Neural cell (in vitro differentiated cells): ENCODE results near the gene PROC. TPM values are rescaled to one million over a fixed set of nuclear protein-coding genes. Genes with fewer than 3 reads are reported as not detected.

ENCODE experiments used
- H2AFZ ChIP-seq: fragments of 200-600, 300-800 bp; sonication (generic), shearing (Covaris generic); 2 replicates; pipeline ENCODE4 v1.6.0; 2014; ENCODE audit warnings: low read depth, mild to moderate bottlenecking, antibody characterized with exemption, low read length, moderate library complexity
- H3F3A ChIP-seq: fragments of 200-600 bp; shearing (Covaris generic); 2 replicates; pipeline ENCODE4 v1.6.1; 2016; ENCODE audit warnings: mild to moderate bottlenecking, moderate library complexity, mixed read lengths, antibody characterized with exemption, low read length; ENCODE audit not compliant: insufficient read depth, poor library complexity, severe bottlenecking
- H3K27ac ChIP-seq: fragments of 200-600, 300-800 bp; sonication (generic), shearing (Covaris generic); 2 replicates; pipeline ENCODE4 v1.5.1; 2014; ENCODE audit warnings: mild to moderate bottlenecking, low read length, moderate library complexity
- H3K27me3 ChIP-seq: fragments of 300-800, 200-600 bp; sonication (generic), shearing (Covaris generic); 2 replicates; pipeline ENCODE4 v1.6.0; 2014; ENCODE audit warnings: mild to moderate bottlenecking, low read depth, low read length, moderate library complexity; ENCODE audit not compliant: insufficient read depth
- H3K36me3 ChIP-seq: fragments of 300-800, 200-600 bp; sonication (generic), shearing (Covaris generic); 2 replicates; pipeline ENCODE4 v1.5.1; 2014; ENCODE audit warnings: mild to moderate bottlenecking, antibody characterized with exemption, low read length, moderate library complexity; ENCODE audit not compliant: insufficient read depth
- H3K4me2 ChIP-seq: fragments of 300-800, 200-600 bp; sonication (generic), shearing (Covaris generic); 2 replicates; pipeline ENCODE4 v1.6.0; 2014; ENCODE audit warnings: mild to moderate bottlenecking, low read length
- H3K4me3 ChIP-seq: fragments of 300-800, 200-600 bp; sonication (generic), shearing (Covaris generic); 2 replicates; pipeline ENCODE4 v1.5.1; 2014; ENCODE audit warnings: mild to moderate bottlenecking, low read length, moderate library complexity
- H3K79me2 ChIP-seq: fragments of 200-600 bp; shearing (Covaris generic); replicated peaks from 2 replicates; pipeline ENCODE4 v1.6.0; 2014; ENCODE audit warnings: mild to moderate bottlenecking, low read length, moderate library complexity; ENCODE audit not compliant: insufficient read depth
- H3K9ac ChIP-seq: fragments of 300-800, 200-600 bp; sonication (generic), shearing (Covaris generic); 2 replicates; pipeline ENCODE4 v1.6.1; 2016; ENCODE audit warnings: mild to moderate bottlenecking, low read length, mixed read lengths
- H3K9me2 ChIP-seq: fragments of 200-600 bp; shearing (Covaris generic); 2 replicates; pipeline ENCODE4 v1.6.1; 2016; ENCODE audit warnings: mild to moderate bottlenecking, low read length, mixed read lengths; ENCODE audit not compliant: insufficient read depth
- H3K9me3 ChIP-seq: fragments of 200-600, 300-800 bp; sonication (generic), shearing (Covaris generic); 2 replicates; pipeline ENCODE4 v1.6.1; 2016; ENCODE audit warnings: mild to moderate bottlenecking, mixed run types, low read length, moderate library complexity, mixed read lengths
- H4K20me1 ChIP-seq: fragments of 200-600 bp; shearing (Covaris generic); 2 replicates; pipeline ENCODE4 v1.6.1; 2016; ENCODE audit warnings: mild to moderate bottlenecking, mixed run types; ENCODE audit not compliant: insufficient read depth
- EP300 ChIP-seq: fragments of 450-650 bp; conservative IDR thresholded peaks from 2 replicates; pipeline ENCODE4 v1.6.1; 2014; ENCODE audit warnings: antibody characterized with exemption, mild to moderate bottlenecking, moderate library complexity; ENCODE audit not compliant: poor library complexity, severe bottlenecking
- EZH2 ChIP-seq: fragments of 200-600, 300-800 bp; shearing (Covaris generic), sonication (generic); IDR thresholded peaks from 2 replicates; pipeline ENCODE4 v1.6.1; 2014; ENCODE audit warnings: antibody characterized with exemption, low read length, borderline replicate concordance, mild to moderate bottlenecking; ENCODE audit not compliant: insufficient read depth, poor library complexity, severe bottlenecking
- MXI1 ChIP-seq: fragments of 450-650 bp; conservative IDR thresholded peaks from 2 replicates; pipeline ENCODE4 v1.6.1; 2014; ENCODE audit warnings: antibody characterized with exemption, mild to moderate bottlenecking; ENCODE audit not compliant: poor library complexity, severe bottlenecking
- POLR2AphosphoS5 ChIP-seq: IDR thresholded peaks from 2 replicates; pipeline ENCODE4 v1.6.1; 2012
- RAD21 ChIP-seq: fragments of 450-650 bp; conservative IDR thresholded peaks from 2 replicates; pipeline ENCODE4 v1.6.1; 2014; ENCODE audit warnings: antibody characterized with exemption, mild to moderate bottlenecking, moderate library complexity
- SMC3 ChIP-seq: fragments of 450-650 bp; conservative IDR thresholded peaks from 2 replicates; pipeline ENCODE4 v1.6.1; 2014; ENCODE audit warnings: antibody characterized with exemption, mild to moderate bottlenecking, moderate library complexity; ENCODE audit not compliant: poor library complexity
- TAF1 ChIP-seq: IDR thresholded peaks from 2 replicates; pipeline ENCODE4 v1.6.1; 2012; ENCODE audit warnings: low read depth
- polyA plus RNA-seq: library from polyadenylated mRNA; depleted of rRNA; stranded (reverse); fragments of >200 nt; gene quantifications from 2 replicates; pipeline ENCODE4 v1.2.3, GENCODE V29; 2014
- TF ChIP-seq, protein P1 (sequence below): fragments of 450-650 bp; IDR thresholded peaks from 2 replicates; pipeline ENCODE4 v1.5.1; 2014; ENCODE audit warnings: antibody characterized with exemption, mild to moderate bottlenecking, moderate library complexity; ENCODE audit not compliant: poor library complexity, severe bottlenecking
- TF ChIP-seq, protein P2 (sequence below): IDR thresholded peaks from 2 replicates; pipeline ENCODE4 v1.6.1; 2012; ENCODE audit warnings: borderline replicate concordance

The PROC gene
- polyA plus RNA-seq, 1 donor from 2014 or later: 0.33 TPM

DNA sequence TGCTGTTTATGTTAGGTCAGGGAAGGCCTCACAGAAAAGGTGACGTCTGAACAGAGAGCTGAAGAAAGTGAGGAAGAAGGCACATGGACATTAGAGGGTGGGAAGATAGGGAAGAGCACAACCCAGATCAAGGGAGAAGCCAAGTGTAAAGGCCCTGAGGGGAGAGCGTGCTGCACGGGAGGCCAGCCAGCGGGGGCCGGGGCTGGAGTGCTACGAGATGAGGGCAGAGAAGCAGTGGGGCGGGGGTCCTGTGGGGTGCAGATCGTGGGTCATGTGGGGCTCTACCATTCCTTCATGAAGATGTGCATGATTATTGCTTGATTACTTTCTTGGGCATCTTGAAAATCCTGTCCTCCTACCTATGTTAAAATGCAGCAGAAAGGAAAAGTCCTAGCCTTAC, 50.8 kb downstream of the PROC start:
- H2AFZ ChIP-seq: no peak overlapping the region
- no peak overlapping the region for H3K27ac ChIP-seq
- H3K4me3 ChIP-seq: no peak overlapping the region
- H3K9me2 ChIP-seq: no peaks in the 10 kb centered on the region
- no peaks in the 10 kb centered on the region for H3K79me2 ChIP-seq
- no peaks in the 10 kb centered on the region for H4K20me1 ChIP-seq
- H3K27me3 ChIP-seq: no peaks in the 10 kb centered on the region
- no peaks in the 10 kb centered on the region for H3K9me3 ChIP-seq
- H3F3A ChIP-seq: no peaks in the 10 kb centered on the region
- no peaks in the 10 kb centered on the region for H3K36me3 ChIP-seq
- no peak overlapping the region for H3K9ac ChIP-seq
- no peak for TF ChIP-seq RAD21
- no peak overlapping the region for H3K4me2 ChIP-seq

DNA sequence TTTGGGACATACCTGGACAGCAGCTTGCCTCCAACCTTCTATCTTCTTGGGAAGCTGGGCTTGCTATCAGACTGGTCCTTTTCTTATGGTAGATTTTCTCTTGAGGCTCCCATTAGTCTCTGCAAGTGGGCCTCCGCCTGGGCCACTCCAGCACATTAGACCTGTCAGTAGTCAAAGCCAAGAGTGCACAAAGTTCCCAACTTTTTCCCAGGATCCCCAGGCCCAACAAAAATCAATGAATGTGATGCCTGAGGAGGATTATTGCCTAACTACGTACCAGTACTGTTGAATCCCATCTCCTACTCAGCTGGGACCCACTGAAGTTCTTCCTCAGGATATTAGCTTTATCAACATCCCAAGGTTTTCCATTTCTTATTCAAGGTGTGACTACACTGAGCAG, 51.7 kb downstream of the PROC start:
- Histone ChIP-seq H3K79me2 (no peaks in the 10 kb centered on the region), H3K4me2 (no peak overlapping the region), H3K36me3 (no peaks in the 10 kb centered on the region), H3K27ac (no peak overlapping the region), H3K9ac (no peak overlapping the region), H3K9me2 (no peaks in the 10 kb centered on the region), H3F3A (no peaks in the 10 kb centered on the region), H3K9me3 (no peaks in the 10 kb centered on the region), H4K20me1 (no peaks in the 10 kb centered on the region), H3K4me3 (no peak overlapping the region), H2AFZ (no peak overlapping the region), H3K27me3 (no peaks in the 10 kb centered on the region)
- TF ChIP-seq, protein P1, sequence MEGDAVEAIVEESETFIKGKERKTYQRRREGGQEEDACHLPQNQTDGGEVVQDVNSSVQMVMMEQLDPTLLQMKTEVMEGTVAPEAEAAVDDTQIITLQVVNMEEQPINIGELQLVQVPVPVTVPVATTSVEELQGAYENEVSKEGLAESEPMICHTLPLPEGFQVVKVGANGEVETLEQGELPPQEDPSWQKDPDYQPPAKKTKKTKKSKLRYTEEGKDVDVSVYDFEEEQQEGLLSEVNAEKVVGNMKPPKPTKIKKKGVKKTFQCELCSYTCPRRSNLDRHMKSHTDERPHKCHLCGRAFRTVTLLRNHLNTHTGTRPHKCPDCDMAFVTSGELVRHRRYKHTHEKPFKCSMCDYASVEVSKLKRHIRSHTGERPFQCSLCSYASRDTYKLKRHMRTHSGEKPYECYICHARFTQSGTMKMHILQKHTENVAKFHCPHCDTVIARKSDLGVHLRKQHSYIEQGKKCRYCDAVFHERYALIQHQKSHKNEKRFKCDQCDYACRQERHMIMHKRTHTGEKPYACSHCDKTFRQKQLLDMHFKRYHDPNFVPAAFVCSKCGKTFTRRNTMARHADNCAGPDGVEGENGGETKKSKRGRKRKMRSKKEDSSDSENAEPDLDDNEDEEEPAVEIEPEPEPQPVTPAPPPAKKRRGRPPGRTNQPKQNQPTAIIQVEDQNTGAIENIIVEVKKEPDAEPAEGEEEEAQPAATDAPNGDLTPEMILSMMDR: no peak
- TF ChIP-seq SMC3 (no peak), MXI1 (no peak), EZH2 (no peak), RAD21 (no peak), TAF1 (no peak), EP300 (no peak), POLR2AphosphoS5 (no peak)
- TF ChIP-seq, protein P2, sequence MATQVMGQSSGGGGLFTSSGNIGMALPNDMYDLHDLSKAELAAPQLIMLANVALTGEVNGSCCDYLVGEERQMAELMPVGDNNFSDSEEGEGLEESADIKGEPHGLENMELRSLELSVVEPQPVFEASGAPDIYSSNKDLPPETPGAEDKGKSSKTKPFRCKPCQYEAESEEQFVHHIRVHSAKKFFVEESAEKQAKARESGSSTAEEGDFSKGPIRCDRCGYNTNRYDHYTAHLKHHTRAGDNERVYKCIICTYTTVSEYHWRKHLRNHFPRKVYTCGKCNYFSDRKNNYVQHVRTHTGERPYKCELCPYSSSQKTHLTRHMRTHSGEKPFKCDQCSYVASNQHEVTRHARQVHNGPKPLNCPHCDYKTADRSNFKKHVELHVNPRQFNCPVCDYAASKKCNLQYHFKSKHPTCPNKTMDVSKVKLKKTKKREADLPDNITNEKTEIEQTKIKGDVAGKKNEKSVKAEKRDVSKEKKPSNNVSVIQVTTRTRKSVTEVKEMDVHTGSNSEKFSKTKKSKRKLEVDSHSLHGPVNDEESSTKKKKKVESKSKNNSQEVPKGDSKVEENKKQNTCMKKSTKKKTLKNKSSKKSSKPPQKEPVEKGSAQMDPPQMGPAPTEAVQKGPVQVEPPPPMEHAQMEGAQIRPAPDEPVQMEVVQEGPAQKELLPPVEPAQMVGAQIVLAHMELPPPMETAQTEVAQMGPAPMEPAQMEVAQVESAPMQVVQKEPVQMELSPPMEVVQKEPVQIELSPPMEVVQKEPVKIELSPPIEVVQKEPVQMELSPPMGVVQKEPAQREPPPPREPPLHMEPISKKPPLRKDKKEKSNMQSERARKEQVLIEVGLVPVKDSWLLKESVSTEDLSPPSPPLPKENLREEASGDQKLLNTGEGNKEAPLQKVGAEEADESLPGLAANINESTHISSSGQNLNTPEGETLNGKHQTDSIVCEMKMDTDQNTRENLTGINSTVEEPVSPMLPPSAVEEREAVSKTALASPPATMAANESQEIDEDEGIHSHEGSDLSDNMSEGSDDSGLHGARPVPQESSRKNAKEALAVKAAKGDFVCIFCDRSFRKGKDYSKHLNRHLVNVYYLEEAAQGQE: no peak
